Fibroblast of peridontal ligament (primary cell): Measurements from ENCODE around the gene P2RX2.
A peak's percentile ranks its signal among the peaks of the same experiment; 100 is the strongest.

Source experiments
- DNase-seq: peaks from one replicate; pipeline ENCODE4 v3.0.0-alpha.2; 2010; ENCODE audit errors: extremely low read depth

The P2RX2 gene

DNA sequence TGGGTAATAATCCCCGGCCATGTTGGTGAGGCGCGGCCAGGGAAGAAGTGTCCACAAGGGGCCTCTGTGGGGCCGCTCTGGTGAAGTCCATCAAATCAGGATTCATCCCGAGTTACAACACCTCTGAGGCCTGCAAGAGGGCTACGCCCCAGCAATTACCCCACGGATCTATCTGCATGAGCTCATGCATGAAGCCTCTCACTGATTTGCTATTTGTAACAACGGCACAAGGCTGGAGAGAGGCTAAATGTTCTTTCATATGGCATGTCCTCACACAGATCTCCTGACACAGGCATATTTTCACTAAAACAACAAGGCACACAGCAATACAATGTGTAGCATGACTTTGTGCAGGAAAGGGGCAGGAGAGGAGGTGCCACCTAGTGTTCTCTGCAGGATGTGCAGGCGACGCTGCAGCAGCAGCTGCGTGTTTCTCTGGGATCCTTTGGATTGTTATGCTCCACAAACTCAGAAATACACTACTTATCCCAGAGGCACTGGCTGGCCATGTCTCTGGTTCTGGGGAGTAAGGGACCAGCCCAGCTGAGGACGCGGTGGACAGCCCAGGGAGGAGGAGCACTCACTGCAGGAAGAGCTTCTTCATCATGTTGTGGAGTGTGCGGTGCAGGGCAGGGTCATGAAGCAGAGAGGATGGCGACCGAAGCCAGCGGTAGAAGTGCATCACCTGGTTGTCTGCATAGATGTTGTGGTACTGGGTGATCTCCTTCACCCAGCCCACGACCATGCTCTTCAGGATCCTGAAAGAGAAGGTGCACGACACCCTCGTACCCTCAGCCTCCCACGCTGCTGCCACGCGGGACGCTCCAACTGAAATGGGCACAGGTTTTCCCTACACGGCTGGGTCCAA is 20.2 kb downstream of the P2RX2 start:
- peak; percentile 64 for DNase-seq

DNA sequence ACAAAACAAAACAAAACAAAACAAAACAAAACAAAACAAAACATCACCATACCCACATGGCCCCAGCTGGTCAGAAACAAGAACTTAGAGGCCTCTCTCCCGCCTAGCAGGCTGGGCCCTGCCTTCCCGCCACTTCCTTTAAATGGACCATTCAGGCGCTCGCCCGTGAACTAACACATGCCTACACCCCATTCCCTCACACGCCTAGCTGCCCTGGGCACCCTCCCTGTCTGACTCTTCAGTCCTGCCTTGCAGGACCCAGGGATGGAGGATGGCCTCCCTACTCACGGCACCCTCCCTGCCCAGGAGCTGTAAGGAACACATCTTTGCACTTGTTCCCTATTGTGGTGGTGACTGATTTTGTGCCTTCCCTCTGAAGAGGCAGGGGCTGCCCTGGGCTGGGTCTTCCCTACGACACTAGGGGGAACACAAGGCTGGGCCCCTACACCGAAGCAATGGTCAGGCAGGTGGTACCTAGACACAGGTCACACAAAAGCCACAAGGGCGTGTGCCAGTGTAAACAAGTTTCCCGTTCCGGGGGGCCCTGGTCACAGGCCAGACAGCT is 21.5 kb downstream of the P2RX2 start:
- no peak for DNase-seq

DNA sequence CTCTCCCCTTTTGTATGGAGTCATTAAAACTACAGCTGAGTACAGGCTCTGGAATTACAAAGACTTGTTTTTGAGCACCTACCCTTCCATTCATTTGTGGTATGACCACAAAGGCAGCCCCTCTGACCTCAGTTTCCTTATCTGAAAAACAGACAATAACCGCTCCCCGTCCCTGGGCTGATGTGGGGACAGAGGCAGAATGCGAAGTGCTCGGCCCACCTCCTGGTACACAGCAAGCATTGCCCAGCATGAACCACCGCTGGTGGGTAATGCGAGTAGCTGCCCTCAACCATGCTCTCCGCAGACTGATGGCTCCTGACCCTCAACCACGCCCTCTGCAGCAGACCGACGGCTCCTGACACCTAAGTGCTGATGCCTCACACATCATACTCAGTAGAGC is 22.4 kb downstream of the P2RX2 start:
- DNase-seq = no peak

DNA sequence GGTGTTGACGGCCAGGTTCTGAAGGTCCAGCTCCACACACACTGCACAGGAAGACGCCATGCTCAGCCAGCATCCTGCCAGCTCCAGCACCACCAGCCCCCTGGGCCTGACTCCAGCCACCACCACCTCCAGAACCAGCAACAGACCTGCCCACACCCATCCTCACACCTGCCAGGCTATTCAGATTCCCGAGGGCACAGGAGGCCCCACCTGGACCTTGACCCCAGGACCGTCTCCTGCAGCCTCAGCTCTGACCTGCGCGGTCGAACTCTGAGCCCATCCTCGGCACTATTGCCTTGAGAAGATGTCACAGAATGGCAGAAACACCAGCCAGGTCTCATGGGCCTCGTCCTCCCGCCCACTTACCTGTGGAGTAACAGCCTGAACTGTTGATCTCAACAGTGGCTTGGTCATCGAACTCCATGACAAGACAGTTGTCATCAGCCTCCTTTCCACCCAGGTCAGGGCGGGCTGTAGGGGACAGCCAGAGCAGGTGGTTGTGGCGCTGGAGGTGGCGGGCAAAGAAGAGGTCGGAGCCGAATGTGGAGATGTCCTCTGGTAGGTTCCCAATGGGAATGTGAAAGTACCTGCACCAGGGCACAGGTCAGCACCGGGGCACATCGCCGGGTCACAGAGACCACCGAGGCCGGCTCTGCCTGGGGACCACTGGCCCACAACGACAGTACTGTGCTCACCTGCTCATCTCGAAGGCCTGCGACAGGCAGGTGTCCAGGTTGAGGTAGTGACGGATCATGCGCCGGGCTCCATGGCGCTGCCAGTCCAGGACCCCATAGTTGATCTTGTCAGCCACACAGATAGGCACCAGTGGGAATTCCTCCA is 23.5 kb downstream of the P2RX2 start:
- no peak for DNase-seq

DNA sequence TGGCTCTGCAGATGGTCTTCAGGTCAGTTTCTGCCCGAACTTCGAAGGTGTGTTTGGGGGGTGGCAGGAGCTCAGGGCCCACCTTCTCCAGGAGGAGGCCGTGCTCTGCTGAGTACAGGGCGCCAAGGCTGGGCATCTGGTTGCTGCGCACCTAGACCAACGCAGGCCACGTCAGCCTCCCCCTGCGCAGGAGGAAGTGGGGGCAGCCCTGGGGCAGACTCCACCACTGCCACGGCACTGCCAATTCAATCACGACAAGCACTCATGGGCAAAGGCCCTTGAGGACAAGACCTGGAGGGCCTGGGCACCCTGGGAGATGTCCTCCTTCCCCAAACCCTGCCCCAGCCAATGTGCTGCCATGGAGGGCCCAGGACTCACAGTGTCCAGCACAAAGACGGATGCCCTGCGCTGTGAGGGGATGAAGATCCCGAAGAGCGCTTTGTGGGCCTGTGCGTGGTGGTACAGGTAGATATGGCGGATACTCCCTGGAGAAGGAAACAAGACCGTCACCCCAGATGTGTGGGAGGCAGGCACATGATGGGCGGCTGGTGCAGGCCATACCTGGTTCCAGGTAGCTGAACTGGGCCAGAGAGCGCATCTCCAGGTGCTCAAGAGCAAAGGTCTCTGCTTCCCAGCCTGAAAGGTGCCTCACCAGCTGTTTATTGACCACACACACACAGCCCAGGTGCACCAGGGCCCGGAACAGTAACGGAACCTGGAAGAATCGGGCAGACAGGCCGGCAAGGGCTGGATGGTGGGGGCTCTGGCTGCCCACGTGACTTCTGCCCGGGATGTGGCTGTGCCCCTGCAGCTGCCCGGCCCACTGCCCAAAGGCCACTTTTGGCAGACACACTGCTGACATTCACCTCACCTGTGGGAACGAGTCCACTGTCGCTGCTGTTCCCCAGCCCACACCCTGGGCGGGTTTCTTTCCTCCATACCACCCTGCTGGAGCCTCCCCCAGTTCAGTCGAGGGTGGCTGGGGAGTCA is 24.6 kb downstream of the P2RX2 start:
- no peak for DNase-seq

DNA sequence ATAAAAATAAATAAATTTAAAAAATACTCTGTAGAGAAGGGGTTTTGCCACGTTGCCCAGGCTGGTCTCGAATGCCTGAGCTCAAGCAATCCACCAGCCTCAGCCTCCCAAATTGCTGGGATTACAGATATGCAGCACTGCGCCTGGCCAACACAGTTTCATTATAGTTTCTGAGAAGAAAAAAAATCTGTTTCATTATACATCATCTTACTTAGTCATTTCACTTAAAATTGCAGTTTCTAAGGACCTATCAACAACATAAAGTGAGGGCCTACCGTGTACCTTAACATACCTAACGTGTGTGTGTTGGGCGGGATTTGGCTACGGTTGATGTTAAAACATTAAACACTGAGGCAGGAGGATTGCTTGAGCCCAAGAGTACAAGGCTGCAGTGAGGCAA is 28.3 kb downstream of the P2RX2 start:
- no peak for DNase-seq

DNA sequence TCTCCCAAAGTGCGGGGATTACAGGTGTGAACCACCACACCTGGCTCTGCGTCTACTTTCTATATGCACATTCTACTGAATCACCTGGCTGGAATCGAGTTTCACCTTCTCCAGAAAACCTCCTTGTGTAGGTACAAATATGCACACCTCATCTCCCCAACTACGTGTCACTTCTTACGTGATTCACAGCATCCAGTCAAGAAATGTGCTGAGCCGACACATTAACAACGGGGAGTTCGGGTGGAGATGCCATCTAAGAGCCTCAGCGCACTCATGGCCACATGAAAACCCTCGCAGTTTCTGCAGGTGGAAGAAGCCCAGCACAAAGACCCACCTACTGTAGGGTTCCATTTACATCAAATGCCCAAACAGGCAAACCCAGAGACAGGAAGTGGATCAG is 29.3 kb downstream of the P2RX2 start:
- no peak for DNase-seq

DNA sequence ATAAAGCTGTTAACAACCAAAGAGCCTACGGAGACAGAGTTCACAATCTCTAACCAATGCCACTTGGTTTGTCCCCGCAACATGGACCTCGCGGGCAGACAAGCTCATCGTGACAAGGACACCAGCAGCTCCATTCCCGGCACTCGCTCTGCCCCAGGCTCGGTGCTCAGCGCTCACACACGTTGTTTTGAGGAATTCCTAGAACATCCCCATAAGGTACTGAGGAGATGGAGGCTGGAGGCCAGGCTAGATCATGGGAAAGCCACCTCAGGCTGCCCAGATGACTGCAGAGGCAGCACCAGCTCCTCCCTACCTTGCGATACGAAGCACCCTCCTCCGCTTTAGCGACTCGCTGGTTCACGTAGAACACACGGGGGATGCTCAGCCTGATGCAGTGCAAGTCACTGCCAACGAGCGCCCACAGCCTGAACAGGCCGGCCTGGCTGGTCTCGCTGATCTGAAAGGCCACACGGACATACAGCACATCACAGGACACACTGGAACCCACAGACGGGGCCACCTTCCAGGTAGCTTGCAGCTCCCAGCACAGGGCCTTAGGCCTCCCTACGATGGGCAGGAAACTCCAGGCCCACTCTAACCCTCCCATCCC is 30.1 kb downstream of the P2RX2 start:
- no peak for DNase-seq

DNA sequence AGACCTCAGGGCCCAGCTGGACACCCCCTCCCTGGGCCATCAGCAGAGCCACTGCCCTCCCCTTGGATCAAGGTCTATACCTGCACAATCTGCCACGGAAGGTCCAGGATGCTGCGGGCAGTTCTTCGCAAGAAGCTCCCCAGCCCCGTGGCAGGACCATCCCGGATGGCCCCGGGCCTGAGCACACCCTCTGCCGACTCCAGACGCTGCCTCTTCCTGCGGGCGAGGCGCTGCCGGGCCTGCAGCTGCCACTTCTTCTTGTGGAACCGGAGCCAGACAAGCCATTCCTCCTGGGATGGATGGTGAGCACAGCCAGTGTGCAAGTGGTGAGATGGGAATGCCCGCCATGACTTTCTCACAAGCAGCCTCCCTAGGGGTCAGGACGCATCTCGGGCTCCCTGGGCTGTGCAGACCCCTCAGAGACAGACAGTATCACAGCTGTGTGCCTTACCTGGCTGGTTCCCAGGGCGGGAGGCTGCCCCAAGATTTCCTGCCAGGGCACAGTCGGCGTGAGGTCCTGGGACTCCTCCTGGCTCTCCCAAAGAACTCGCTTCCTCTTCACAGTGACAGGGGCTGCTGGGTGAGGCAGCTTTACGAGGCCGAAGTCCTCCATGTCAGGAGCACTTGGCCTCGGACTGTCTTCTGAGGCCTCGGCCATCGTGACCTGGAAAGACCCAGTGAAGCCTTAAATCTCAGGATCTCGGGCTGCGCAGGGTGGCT is 30.8 kb downstream of the P2RX2 start:
- DNase-seq = no peak

DNA sequence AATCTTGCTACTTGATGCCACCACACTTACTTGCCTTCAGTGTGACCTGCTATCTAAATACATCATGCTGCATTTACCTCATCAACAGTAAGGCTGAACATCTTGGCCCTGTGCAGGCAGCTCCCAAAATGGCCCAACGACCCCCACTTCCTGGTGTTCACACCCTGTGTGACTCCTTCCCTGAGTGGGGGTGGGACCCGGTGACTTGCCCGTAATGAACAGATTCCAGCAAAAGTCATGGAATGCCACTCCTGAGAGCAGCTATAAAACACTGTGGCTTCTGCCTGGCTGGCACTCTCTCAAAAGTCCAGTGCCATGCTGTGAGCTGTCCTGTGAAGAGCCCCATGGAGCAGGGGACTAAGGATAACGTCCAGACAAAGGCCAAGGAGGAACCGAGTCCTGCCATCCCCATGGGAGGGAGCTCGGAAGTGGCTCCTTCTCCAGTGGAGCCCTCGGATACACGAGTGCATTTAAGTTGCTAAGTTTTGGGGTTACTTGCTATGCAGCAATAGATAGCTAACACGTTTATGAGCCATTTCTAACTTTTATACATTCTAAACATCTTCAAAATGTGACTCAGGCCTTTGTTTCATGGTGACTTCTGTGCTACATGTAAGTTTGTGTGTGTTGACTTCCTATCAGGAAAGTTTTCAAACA is 33.0 kb downstream of the P2RX2 start:
- DNase-seq = no peak

DNA sequence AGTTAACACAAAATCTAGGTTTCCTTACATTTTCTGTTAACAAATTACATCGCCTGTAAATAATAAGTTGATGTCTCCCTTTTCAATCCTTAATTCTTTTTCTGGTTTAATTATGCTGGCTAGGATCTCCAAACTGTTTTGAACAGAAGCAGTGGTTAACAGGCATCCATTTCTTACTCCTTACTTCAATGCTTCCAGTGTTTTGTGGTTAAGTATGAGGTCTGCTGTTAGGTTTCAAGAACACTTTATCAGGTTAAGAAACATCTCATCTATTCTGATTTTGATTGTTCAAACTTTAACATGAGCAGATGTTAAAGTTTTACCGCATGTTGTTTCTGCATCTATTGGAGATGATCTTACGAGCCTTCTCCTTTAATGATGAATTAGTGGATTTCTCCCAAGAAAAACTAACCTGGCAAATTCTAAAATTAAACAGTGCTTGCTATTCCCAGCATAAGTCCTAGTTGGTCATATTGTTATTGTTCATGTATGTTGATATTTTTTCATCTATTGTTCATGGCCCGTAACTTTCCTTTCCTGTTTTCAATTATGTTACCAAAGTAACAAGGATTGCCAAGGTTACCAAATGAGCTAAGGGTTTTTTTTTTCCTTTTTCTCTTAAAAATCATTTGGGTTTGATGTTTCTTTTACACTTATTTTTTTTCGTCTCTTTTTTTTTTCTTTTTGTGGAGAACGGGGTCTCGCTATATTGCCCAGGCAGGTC is 35.2 kb downstream of the P2RX2 start:
- peak; percentile 24 for DNase-seq

DNA sequence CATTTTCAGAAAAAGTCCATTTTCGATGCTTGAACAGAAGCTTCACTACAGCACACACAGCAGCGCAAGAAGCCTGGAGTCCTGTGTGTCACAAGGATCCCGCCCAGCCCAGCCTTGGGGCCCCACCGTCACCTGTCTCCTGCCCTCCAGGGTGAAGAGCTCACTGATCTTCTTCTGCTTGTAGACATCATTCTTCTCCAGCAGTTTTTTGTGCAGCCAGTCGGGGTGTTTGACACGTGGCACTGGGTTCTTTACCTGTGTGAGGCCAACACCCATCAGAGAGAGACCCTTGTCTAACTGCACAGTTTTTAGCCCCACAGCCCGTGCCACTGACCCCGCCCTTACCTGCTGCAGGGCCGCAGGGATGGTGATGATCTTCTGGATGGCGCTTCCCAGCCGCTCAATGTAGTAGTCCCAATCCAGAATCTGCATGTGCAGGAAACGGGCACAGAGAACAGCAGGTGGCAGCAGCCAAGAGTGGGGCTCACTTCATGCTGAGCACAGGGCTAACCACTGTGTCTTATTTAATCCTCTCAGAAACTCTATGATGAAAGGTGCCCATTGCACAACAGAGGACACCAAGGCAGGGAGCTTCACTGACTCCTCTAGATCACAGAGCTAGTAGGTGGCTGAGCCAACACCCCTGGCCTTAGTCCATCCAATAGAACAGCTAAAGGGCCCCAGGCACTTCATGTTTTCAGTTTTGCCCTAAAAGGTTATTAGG is 38.6 kb downstream of the P2RX2 start:
- no peak for DNase-seq

DNA sequence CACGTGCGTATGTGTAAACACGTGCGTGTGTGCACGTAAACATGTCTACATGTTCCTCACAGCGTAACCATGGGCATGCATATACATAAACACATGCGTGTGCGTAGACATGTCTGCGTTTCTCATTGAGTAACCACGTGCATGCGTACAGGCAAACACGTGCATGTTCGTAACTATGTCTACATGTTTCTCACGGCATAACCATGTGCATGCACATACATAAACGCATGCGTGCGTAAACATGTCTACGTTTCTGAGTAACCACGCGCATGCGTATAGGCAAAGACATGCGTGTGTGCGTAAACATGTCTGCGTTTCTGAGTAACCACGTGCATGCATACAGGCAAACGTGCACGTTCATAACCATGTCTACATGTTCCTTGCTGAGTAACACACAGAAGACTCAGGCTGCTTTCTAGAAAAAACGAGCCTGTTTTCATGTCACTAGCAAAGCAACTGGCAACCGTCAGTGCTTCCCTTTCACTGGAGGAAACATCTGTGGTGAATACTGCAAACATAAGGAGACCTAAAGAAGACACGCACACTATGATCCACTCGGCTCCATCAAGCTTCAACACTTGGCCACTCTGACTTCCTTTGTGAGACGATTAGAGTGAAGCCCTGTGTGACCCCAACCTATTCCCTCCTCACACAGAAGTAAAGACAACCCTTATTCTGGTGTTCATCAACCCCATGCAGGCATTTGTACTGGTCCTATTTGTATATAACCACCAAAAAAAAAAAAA is 39.7 kb downstream of the P2RX2 start:
- no peak for DNase-seq

DNA sequence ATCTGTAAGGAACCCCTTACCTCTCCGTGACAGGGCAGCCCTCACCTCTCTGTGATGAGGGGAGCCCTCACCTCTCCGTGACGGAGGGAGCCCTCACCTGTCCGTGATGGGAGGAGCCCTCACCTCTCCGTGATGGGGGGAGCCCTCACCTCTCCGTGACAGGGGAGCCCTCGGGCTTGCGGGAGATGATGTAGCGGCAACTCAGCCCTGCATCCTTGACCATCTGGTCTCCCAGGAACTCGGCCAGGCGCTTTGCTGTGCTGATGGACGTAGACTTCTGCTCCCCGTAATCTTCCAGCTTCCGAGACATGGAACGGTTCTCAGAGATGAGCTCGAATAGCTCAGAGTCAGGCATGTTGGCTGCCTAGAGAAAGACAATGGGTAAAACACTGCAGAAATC is 40.6 kb downstream of the P2RX2 start:
- DNase-seq = no peak

DNA sequence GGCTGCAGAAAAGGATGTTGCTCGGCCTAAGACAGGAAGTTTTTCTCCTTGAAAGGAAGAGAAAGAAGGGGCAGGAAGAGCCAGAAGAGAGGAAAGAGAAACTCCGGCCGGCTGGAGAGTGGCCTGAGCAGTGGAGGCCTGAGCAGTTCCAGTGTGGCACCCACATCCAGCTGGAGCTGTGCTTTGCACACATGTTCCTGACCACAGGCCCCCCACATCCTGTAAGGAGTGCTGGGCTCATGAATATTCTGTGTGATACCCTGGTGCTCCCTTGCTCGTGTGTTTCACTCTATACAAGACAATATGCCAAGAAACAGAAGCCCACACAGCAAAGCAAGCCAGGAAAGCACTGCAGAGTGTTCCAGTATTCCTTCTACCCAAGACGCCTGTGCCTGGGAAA is 41.5 kb downstream of the P2RX2 start:
- DNase-seq = no peak

DNA sequence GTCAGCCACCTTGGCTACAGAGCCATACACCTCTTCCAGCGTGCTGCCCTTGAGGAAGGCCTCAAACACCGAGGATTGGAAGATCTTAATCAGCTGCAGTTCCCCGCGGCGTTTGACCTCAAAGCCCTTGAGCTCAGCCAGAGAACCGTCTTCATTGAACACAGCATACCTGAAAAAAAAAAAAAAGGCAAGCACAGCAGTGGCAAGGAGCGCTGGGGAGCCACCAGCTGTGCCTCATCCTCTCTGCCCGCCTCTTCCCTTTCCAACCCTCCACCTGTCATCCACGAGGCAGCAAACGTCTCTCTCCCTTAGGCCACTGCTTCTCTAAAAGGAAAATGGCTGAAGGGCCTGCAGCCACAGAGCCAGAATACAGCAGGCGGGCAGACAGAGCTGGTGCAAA is 42.4 kb downstream of the P2RX2 start:
- no peak for DNase-seq

DNA sequence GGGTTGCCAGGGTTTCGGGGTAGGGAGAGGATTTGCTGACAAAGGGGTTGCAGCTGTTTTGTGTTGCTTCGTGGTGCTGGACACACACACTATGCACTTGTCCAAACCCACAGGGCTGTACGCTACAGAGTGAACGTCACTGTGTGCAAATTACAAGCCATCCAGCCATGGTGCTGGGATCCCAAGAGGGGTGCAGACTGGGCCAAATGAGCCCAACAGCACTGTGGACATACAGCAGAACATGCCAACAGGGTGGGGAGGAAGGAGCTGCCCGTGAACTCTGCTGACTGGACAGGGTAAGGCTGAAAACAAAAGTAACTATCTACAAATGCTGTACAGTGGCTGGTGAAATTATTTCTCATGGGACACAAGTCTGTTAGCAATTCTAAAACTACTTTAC is 43.4 kb downstream of the P2RX2 start:
- no peak for DNase-seq
